Measurements from ENCODE around the gene ROCK2. TPM values are rescaled to one million over a fixed set of nuclear protein-coding genes. Genes with fewer than 3 reads are reported as not detected.

The ROCK2 gene
- total RNA-seq, 1 experiment from 2014 or later, result 64.4 TPM

DNA sequence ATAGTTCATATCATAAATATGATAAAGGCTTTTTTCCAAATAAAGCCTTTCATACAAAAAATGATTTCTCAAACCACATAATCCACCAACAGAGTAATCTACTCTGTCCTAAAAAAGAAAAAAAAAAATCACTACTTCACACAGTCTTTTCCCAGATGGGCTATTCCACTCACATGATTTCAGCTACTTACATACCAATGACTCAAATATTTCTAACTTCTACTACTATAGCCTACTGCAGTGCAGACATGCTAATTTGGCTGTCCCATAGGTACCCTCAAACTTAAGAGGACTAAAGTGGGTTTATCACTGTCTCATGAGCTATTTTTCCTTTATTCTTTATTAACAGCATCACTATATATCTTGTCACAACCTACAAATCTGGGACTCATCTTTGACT lies 131.8 kb downstream of the ROCK2 start:
- ChIA-PET CTCF (no interaction called here), POLR2A (no interaction called here)
- peaks cover 81% of the 10 kb centered on the region for H3K36me3 Mint-ChIP-seq (ENCODE audit: insufficient read depth, unreplicated experiment)
- H3K27me3 ChIP-seq (replicated peaks; ENCODE audit: control insufficient read depth, insufficient read depth, low read length), result no peaks in the 10 kb centered on the region
- no peak overlapping the region for H3K27ac Mint-ChIP-seq (ENCODE audit: unreplicated experiment)
- intact Hi-C loops (cut with micrococcal nuclease; ENCODE audit: unreplicated experiment), result no loop called here
- no peaks in the 10 kb centered on the region for H3K4me1 ChIP-seq
- TF ChIP-seq, protein P1, sequence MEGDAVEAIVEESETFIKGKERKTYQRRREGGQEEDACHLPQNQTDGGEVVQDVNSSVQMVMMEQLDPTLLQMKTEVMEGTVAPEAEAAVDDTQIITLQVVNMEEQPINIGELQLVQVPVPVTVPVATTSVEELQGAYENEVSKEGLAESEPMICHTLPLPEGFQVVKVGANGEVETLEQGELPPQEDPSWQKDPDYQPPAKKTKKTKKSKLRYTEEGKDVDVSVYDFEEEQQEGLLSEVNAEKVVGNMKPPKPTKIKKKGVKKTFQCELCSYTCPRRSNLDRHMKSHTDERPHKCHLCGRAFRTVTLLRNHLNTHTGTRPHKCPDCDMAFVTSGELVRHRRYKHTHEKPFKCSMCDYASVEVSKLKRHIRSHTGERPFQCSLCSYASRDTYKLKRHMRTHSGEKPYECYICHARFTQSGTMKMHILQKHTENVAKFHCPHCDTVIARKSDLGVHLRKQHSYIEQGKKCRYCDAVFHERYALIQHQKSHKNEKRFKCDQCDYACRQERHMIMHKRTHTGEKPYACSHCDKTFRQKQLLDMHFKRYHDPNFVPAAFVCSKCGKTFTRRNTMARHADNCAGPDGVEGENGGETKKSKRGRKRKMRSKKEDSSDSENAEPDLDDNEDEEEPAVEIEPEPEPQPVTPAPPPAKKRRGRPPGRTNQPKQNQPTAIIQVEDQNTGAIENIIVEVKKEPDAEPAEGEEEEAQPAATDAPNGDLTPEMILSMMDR (IDR thresholded peaks at IDR 0.05; ENCODE audit: insufficient read depth in 1 of 2, low read depth in 1 of 2, low read length in 1 of 2, severe bottlenecking in 1 of 2, unreplicated experiment in 1 of 2), result no peak
- H3K4me3 ChIP-seq (ENCODE audit: low read depth, low read length), result no peak overlapping the region
- no peaks in the 10 kb centered on the region for H3K9me3 ChIP-seq
- H3K36me3 ChIP-seq (ENCODE audit: control insufficient read depth, insufficient read depth, low read length), result no peaks in the 10 kb centered on the region
- H3K4me1 Mint-ChIP-seq (ENCODE audit: low read depth, unreplicated experiment), result no peaks in the 10 kb centered on the region
- DNase-seq, result no peak
- no TSS peak for BruUV-seq (replicated peaks)
- H3K4me3 Mint-ChIP-seq (ENCODE audit: unreplicated experiment), result no peak overlapping the region
- H3K9me3 Mint-ChIP-seq (ENCODE audit: unreplicated experiment), result no peaks in the 10 kb centered on the region
- no peaks in the 10 kb centered on the region for H3K27me3 Mint-ChIP-seq (ENCODE audit: insufficient read depth, unreplicated experiment)

DNA sequence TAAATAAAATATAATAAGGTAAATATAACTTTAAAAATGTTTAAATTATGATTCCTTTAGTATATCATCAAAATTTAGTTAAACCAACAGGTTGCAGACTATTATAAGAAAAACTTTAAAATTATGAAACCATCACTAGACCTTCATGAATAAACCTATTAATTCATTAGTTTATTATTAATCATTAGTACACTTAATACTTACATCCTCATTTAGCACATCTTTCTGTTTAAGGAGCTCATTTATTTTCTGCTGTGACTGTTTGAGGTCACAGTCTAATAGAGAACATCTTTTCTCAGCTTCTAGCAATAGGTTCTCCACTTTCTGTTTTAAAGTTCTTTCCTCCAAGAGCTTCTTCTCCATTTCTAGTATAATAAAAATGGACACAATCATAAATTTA lies 136.4 kb downstream of the ROCK2 start:
- CTCF ChIA-PET, result interaction anchor here (1.2 kb wide), 1 partner anchor 76 kb away, joined by 4 read pairs; a partner anchor contains a TSS
- POLR2A ChIA-PET, result no interaction called here

DNA sequence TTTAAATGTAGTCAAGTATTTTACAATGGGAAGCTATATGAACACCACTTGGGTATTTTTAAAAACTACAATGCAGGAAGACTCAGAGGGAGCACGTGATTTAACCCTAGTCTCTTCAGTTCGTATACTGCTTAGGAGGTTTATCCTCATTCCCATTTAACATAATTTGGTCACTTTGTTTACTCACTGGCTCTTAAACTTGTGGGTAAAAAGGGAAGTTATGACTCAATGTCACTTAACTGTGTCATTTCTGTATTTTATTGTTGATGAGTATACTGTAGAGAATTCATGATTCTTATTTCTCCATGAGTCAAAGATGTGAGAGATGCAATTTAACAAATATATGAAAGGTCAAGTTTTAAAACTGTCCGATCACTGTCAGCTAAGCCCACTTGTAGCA lies 141.0 kb downstream of the ROCK2 start:
- Histone ChIP-seq H3K36me3 (ENCODE audit: control insufficient read depth, insufficient read depth, low read length) (no peaks in the 10 kb centered on the region; the same call in 1 of the 2 replicates), H3K9me3 (no peaks in the 10 kb centered on the region), H3K27me3 (replicated peaks; ENCODE audit: control insufficient read depth, insufficient read depth, low read length) (no peaks in the 10 kb centered on the region), H3K4me1 (no peaks in the 10 kb centered on the region), H3K4me3 (ENCODE audit: low read depth, low read length) (no peak overlapping the region)
- CTCF ChIA-PET, result no interaction called here
- H3K4me1 Mint-ChIP-seq (ENCODE audit: low read depth, unreplicated experiment), result no peaks in the 10 kb centered on the region
- no TSS peak for BruUV-seq (replicated peaks)
- POLR2A ChIA-PET, result no interaction called here
- no peak for DNase-seq
- peaks cover 69% of the 10 kb centered on the region for H3K36me3 Mint-ChIP-seq (ENCODE audit: insufficient read depth, unreplicated experiment)
- TF ChIP-seq, protein P1 (IDR thresholded peaks at IDR 0.05; ENCODE audit: insufficient read depth in 1 of 2, low read depth in 1 of 2, low read length in 1 of 2, severe bottlenecking in 1 of 2, unreplicated experiment in 1 of 2), result no peak
- H3K27ac Mint-ChIP-seq (ENCODE audit: unreplicated experiment), result no peak overlapping the region
- no peaks in the 10 kb centered on the region for H3K27me3 Mint-ChIP-seq (ENCODE audit: insufficient read depth, unreplicated experiment)
- H3K4me3 Mint-ChIP-seq (ENCODE audit: unreplicated experiment), result no peak overlapping the region
- intact Hi-C loops (cut with micrococcal nuclease; ENCODE audit: unreplicated experiment), result loop anchor here (5.0 kb wide), 1 partner anchor 71 kb away; a partner anchor contains a TSS
- H3K9me3 Mint-ChIP-seq (ENCODE audit: unreplicated experiment), result no peaks in the 10 kb centered on the region

More for the DNA sequence above, 136.4 kb downstream of the ROCK2 start:
- Histone ChIP-seq H3K9me3 (no peaks in the 10 kb centered on the region), H3K4me3 (ENCODE audit: low read depth, low read length) (no peak overlapping the region), H3K4me1 (no peaks in the 10 kb centered on the region), H3K27me3 (replicated peaks; ENCODE audit: control insufficient read depth, insufficient read depth, low read length) (no peaks in the 10 kb centered on the region), H3K36me3 (ENCODE audit: control insufficient read depth, insufficient read depth, low read length) (no peaks in the 10 kb centered on the region; the same call in 1 of the 2 replicates)
- Mint-ChIP-seq H3K27ac (ENCODE audit: unreplicated experiment) (no peak overlapping the region), H3K4me3 (ENCODE audit: unreplicated experiment) (no peak overlapping the region), H3K36me3 (ENCODE audit: insufficient read depth, unreplicated experiment) (peaks cover 58% of the 10 kb centered on the region), H3K4me1 (ENCODE audit: low read depth, unreplicated experiment) (no peaks in the 10 kb centered on the region), H3K9me3 (ENCODE audit: unreplicated experiment) (no peaks in the 10 kb centered on the region), H3K27me3 (ENCODE audit: insufficient read depth, unreplicated experiment) (no peaks in the 10 kb centered on the region)
- no TSS peak for BruUV-seq (replicated peaks)
- no peak for DNase-seq
- intact Hi-C loops (cut with micrococcal nuclease; ENCODE audit: unreplicated experiment), result no loop called here
- TF ChIP-seq, protein P1 (IDR thresholded peaks at IDR 0.05; ENCODE audit: insufficient read depth in 1 of 2, low read depth in 1 of 2, low read length in 1 of 2, severe bottlenecking in 1 of 2, unreplicated experiment in 1 of 2), result no peak
